Stimulated activated CD4-positive, alpha-beta T cell treated with anti-CD3 and anti-CD28 coated beads, Interleukin-4, amount 100 ng/mL, for 1 hour (primary cell): ENCODE measurements around the gene CR2.
"Not testable (repeated sequence)": the region's sequence is repeated elsewhere in the genome, so short reads cannot be mapped to it uniquely, and the experiment has no call there.

ENCODE experiments used
- DNase-seq: peaks from one replicate; pipeline ENCODE4 v3.0.0-alpha.2; 2020

Gene CR2

DNA sequence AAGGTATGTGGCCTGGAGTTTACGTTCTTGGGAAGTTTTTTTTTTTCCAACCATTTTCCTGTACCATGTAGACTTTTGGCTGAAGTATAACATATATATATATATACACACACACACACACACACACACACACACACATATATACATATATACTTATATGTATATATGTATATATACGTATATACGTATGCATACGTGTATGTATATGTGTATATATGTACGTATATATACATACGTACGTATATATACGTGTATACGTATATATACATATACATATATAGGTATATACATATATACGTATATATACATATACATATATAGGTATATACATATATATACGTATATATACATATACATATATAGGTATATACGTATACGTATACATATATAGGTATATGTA lies 60.8 kb downstream of the CR2 start:
- DNase-seq, result no peak

DNA sequence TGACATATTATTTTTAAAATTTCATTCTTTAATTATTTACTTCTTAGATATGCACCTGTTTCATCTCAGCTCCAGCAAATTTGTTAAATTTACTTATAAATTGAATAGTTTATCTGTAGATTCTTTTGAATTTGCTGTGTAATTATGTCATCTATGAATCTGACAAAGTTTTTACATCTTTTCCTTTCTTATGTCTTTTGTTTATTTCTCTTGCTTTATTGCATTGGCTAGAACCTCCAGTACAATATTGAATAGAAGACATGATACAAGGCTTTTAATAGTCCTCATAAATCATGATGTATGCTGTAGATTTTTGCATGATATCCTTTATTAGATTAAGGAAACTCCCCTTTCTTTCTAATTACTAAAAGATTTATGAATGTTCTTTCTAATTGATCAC lies 62.6 kb downstream of the CR2 start:
- no peak for DNase-seq

DNA sequence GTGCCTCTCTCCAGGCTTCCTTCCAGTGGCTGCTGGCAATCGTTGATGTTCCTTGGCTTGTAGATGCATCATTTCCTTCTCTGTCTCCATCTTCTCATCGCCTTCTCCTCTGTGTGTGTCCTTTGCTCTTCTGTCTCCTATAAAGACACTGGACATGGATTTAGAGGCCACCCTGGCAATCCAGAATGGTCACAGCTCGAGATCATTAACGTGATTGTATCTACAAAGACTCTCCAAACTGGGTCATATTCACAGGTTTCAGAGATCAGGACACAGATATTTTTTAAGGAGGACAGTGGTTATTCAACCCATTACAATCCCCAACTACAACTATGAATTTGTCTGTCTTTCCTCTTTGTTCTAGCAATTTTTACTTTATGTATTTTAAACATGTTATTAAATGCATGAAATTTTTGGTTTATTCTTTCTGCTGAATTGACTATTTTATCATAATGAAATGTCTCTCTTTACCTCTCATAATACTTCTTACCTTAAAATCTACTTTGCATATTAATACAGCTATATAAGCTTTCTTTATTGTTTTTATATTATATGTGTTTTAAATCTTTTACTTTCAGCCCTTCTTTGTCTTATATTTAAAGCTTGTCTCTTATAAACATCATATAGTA lies 64.6 kb downstream of the CR2 start:
- no peak for DNase-seq

DNA sequence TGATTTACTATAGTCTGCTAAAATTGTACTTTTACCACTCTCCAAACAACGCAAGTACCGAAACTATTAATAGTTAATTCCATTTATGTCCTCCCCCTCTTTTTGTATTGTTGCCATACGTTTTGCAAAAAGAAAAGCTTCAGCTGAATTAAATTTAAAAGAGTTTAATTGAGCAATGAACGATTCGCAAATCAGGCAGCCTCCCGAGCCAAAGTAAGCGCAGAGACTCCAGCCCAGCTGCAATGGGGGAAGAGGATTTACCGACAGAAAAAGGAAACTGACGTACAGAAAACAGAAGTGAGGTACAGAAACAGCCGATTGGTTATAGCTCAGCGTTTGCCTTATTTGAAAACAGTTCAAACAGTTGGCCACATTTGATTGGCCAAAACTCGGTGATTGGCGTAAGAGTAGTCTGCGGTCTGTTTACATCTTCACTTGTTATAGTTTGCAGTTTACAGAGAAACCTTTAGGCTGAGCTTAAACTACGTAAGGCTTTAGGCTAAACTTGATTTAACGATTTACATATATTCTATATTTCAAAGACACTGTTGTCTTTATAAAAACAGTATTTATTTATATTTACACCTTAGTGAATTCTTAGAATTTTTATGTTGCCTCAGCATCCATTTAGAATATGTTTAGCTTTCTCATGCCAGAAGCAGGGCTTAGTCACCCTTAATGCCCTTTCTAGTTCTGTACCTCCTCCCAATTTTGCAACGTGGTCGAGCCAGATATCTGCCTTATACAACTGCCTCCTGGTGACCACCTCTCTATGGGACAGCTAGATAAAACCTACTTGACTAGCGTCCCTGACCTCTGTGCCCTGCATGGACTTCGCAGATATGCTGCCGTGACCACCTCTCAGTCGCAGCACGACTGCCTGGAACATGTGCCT lies 65.6 kb downstream of the CR2 start:
- DNase-seq, result no peak

DNA sequence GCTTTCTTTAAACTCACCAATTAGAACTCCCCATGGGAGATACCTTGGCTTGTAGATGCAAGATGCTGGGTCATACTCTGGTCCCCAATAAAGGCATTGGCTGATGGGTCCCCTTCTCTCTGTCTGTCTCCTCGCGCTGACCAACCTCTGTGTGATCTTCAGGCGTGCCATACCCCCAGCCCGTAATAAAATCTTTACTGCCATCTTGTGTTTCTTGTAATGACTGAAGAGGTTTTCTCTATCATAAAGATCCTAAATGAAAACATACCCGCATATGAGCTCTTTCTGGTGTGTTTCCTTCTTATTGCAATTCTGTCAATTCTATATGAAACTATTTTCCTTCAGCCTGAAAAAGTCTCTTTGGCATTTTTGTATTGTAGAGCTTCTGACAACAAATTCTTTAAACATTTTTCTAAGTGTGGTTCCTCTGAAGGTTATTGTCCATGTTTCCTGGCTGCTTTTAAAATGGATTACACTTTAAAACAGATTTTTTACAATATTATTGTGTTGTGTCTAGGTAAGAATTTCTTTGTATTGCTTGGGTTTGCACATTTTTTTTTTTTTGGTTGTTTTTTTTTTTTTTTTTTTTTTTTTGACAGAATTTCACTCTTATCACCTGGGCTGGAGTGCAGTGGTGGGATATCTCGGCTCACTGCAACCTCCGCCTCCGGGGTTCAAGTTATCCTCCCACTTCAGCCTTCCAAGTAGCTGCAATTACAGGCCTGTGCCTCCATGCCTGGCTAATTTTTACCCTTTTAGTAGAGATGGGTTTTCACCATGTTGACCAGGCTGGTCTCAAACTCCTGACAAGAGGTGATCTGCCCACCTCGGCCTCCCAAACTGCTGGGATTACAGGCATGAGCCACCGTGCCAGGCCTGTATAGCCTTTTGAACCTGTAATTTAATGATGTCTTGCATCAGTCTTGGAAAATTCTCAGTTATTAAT lies 66.5 kb downstream of the CR2 start:
- DNase-seq, result not testable (repeated sequence)

DNA sequence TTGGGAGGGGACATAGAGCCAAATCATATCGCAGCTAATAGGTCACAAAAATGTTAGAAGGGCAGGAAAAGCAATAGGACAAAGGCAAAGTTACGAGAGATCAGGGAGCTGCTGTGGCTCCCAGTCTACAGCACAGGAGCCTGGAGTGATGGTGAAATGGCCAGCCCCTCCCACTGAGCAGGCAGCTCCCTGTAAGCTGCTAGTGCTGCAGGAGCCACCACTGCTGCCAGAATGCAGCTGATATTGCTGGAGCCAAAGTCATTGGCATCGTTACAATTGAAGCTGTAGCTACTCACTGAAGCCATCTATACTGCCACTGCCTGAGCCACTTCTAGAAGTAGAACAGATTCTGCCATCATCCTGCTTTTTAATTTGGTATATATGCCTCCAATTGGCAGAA lies 71.1 kb downstream of the CR2 start:
- not testable (repeated sequence) for DNase-seq

DNA sequence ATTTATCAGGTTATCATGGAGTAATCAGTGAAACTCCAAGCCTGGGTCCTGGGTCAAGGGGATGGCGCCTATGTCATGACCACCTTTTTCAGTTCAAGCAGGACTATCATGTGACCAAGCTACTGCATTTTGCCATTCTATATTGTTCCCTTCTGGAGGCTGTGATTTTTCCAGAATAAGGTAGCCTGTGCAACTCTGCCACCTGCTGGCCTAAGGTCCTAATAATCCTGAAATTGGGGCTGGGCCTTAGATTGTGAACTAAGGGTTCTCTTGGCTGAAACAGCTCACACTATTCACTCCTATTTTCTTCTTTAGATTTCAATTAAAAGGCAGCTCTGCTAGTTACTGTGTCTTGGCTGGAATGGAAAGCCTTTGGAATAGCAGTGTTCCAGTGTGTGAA lies 74.3 kb downstream of the CR2 start:
- not testable (repeated sequence) for DNase-seq

DNA sequence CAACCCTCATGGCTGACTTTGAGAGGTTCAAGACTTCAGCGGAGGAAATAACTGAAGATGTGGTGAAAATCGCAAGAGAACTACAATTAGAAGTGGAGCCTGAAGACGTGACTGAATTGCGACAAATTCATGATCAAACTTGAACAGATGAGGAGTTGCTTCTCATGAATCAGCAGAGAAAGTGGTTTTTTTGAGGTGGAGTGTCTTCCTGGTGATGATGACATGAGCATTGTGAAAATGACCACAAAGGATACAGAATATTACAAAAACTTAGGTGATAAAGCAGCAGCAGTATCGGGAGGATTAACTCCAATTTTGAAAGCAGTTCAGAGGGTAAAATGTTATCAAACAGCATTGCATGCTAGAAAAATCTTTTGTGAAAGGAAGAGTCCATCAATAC lies 82.1 kb downstream of the CR2 start:
- not testable (repeated sequence) for DNase-seq
